D721Med (cell line): ENCODE data around the gene CNTNAP2.

Experiments
- DNase-seq: peaks from one replicate; pipeline ENCODE4 v3.0.0; 2011; ENCODE audit warnings: low spot score; ENCODE audit not compliant: insufficient read length
- FAIRE-seq: peaks from 2 replicates; lab custom pipeline; 2011; peaks lifted over from hg19 to GRCh38; lab: Jason Lieb, UNC
- CTCF ChIP-seq: IDR thresholded peaks from 2 replicates; pipeline ENCODE4 v1.5.1; 2012; ENCODE audit warnings: mild to moderate bottlenecking, control low read depth; ENCODE audit not compliant: insufficient read depth; ENCODE audit errors: missing control alignments

Gene CNTNAP2

DNA sequence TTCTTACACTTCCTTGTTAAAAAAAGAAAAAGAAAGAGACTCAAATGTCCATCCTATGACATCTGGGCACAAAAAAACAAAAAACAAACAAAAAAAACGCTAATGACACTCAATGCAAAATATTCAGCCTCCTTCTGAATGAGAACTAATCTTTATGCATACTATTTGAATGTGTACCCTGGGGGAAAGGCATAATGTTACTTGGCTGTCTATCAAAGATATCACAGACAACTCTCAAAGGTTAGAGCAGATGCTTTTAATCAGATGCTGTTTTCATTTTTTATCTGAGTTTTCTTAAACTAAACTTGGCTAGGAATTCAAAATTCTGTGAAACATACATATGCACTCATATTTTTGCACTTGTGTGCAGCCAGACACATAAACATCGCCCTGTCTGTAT lies 745.8 kb downstream of the CNTNAP2 start:
- TF ChIP-seq CTCF, result no peak
- DNase-seq (no peak), FAIRE-seq (no peak)

- no peak for TF ChIP-seq CTCF
- DNase-seq (no peak), FAIRE-seq (no peak)
Measured at GRCh38 chr7:146864644-146865043, 748.0 kb downstream of the CNTNAP2 start.

DNA sequence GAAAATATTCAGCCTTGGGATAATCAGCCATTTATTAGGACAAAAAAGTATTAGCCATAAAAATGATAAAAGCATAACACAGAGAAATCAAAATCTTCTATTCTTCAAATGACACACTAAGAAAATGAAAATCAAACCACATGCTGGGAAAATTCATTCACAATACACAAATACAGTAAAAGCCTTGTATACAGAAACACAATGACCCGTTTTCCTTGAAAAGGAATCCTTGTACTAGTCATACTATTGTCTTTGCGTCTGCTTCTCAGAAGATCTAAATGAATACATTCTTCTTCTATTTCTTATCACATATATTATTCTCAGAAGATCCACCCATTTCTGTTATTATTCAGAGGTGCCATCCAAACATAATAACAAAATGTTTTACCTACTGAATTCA lies 749.1 kb downstream of the CNTNAP2 start:
- no peak for TF ChIP-seq CTCF
- DNase-seq, result no peak
- peak; percentile 53 for FAIRE-seq

DNA sequence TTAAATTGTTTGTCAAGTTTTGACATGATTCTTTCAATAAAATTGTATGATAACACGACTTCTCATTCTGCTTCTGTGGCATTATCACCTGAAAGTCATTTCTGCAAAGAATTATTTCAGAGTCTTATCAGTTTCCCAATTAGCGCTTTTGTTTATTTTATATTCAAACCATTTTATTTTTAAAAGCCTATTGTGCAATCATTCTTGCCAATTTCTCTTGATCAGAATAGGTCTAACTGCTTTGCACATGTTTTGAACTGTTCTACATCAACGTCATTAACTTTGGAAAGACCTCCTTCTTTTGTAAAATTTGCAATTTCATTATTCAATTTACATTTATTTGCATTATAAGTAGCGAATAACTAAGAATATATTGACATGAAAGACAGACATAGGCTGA lies 758.1 kb downstream of the CNTNAP2 start:
- FAIRE-seq, result no peak
- no peak for DNase-seq
- TF ChIP-seq CTCF, result no peak

DNA sequence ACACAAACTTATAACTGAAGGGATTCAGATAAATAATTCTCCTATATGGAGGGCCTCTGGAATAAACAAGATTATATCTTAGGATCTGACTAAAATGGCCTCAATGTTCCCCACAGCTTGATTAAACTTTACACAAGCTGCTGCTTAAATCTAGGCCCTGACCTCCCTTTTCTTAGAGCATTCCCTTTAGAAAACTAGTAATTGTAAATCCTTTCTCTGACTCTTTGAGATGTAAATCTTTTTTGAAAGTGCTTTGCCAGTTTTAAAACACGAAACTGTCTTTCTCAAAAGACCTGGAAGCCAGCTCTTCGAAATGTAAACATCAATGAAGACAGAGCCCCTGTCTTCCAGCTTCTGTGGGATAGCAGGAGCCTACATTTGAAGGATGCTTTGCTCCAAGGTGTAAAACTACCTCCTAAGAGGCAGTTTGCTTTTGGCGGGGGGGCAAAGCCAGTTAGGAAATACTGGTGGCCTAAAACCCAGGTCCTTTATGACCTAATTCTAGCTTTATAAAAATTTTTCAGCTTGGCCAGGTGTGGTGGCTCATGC lies 758.7 kb downstream of the CNTNAP2 start:
- TF ChIP-seq CTCF, result no peak
- no peak for FAIRE-seq
- no peak for DNase-seq

- TF ChIP-seq CTCF, result no peak
- FAIRE-seq (no peak), DNase-seq (no peak)
Measured at GRCh38 chr7:146875981-146876380, 759.4 kb downstream of the CNTNAP2 start.

GRCh38 chr7:146876411-146876810 lies 759.8 kb downstream of the CNTNAP2 start:
- TF ChIP-seq CTCF, result no peak
- DNase-seq, result no peak
- FAIRE-seq, result no peak
